GM10847 (cell line): ENCODE measurements around the gene GALM.

Experiments used
- POLR2A ChIP-seq: IDR thresholded peaks from 2 replicates; pipeline ENCODE4 v1.6.1; 2011; ENCODE audit not compliant: insufficient read length; ENCODE audit errors: extremely low read depth

The GALM gene

GRCh38 chr2:38665854-38666555 lies at the start of gene GALM:
GALM (plus strand) TSS chr2:38666114; CDS start chr2:38666162, 48 bp downstream.
- TF ChIP-seq POLR2A, result no peak

- TF ChIP-seq POLR2A, result no peak
Observed at GRCh38 chr2:38617301-38617700, 48.6 kb upstream of the GALM start.

- no peak for TF ChIP-seq POLR2A
Observed at GRCh38 chr2:38619458-38620164, 46.3 kb upstream of the GALM start.

- TF ChIP-seq POLR2A, result no peak
Observed at GRCh38 chr2:38620282-38620977, 45.5 kb upstream of the GALM start.

GRCh38 chr2:38621018-38621417 lies 44.9 kb upstream of the GALM start:
- no peak for TF ChIP-seq POLR2A

- TF ChIP-seq POLR2A, result no peak
Observed at GRCh38 chr2:38622210-38622609, 43.7 kb upstream of the GALM start.

GRCh38 chr2:38626326-38627035 lies 39.4 kb upstream of the GALM start:
- TF ChIP-seq POLR2A, result no peak

- TF ChIP-seq POLR2A, result no peak
Observed at GRCh38 chr2:38627391-38627790, 38.5 kb upstream of the GALM start.

GRCh38 chr2:38629684-38630083 lies 36.2 kb upstream of the GALM start:
- no peak for TF ChIP-seq POLR2A

- no peak for TF ChIP-seq POLR2A
Observed at GRCh38 chr2:38631976-38632375, 33.9 kb upstream of the GALM start.

GRCh38 chr2:38632980-38633379 lies 32.9 kb upstream of the GALM start:
- no peak for TF ChIP-seq POLR2A

GRCh38 chr2:38633895-38634294 lies 32.0 kb upstream of the GALM start:
- no peak for TF ChIP-seq POLR2A

GRCh38 chr2:38634684-38635083 lies 31.2 kb upstream of the GALM start:
- TF ChIP-seq POLR2A, result no peak

- no peak for TF ChIP-seq POLR2A
Observed at GRCh38 chr2:38635139-38635538, 30.8 kb upstream of the GALM start.

GRCh38 chr2:38636069-38636468 lies 29.8 kb upstream of the GALM start:
- TF ChIP-seq POLR2A, result no peak
